ENCODE results near the gene SYPL1.

SYPL1 gene

GRCh38 chr7:106121189-106121810, 9.2 kb upstream of the SYPL1 start:
- no peak for DNase-seq

- no peak for DNase-seq
Observed at GRCh38 chr7:106120500-106120899, 8.4 kb upstream of the SYPL1 start.

- peak; percentile 71 for DNase-seq
Observed at GRCh38 chr7:106119719-106120118, 7.6 kb upstream of the SYPL1 start.

GRCh38 chr7:106117786-106118544, 5.9 kb upstream of the SYPL1 start:
- no peak for DNase-seq

GRCh38 chr7:106116161-106116704, 4.1 kb upstream of the SYPL1 start:
- no peak for DNase-seq

- DNase-seq = no peak
Observed at GRCh38 chr7:106114716-106115383, 2.7 kb upstream of the SYPL1 start.

- DNase-seq = no peak
Observed at GRCh38 chr7:106112972-106113421, 885 bp upstream of the SYPL1 start.

GRCh38 chr7:106111655-106112117, 426 bp downstream of the SYPL1 start:
- no peak for DNase-seq

- no peak for DNase-seq
Observed at GRCh38 chr7:106110885-106111654, 1.0 kb downstream of the SYPL1 start.

GRCh38 chr7:106110238-106110560, 1.9 kb downstream of the SYPL1 start:
- no peak for DNase-seq

- DNase-seq = no peak
Observed at GRCh38 chr7:106109521-106110237, 2.4 kb downstream of the SYPL1 start.

GRCh38 chr7:106108991-106109390, 3.1 kb downstream of the SYPL1 start:
- no peak for DNase-seq

GRCh38 chr7:106104721-106105260, 7.3 kb downstream of the SYPL1 start:
- no peak for DNase-seq

GRCh38 chr7:106102387-106102966, 9.6 kb downstream of the SYPL1 start:
- DNase-seq = no peak

- no peak for DNase-seq
Observed at GRCh38 chr7:106101726-106102125, 10.4 kb downstream of the SYPL1 start.

- DNase-seq = no peak
Observed at GRCh38 chr7:106100863-106101629, 11.1 kb downstream of the SYPL1 start.

GRCh38 chr7:106099539-106099938, 12.6 kb downstream of the SYPL1 start:
- no peak for DNase-seq

- no peak for DNase-seq
Observed at GRCh38 chr7:106098889-106099288, 13.2 kb downstream of the SYPL1 start.

- no peak for DNase-seq
Observed at GRCh38 chr7:106095634-106096033, 16.5 kb downstream of the SYPL1 start.

- DNase-seq = no peak
Observed at GRCh38 chr7:106094780-106095179, 17.3 kb downstream of the SYPL1 start.

GRCh38 chr7:106092204-106092603, 19.9 kb downstream of the SYPL1 start:
- DNase-seq = no peak
